Trophoblast cell (in vitro differentiated cells and primary cell): ENCODE measurements around the gene PROSER1.

ENCODE experiments used
- DNase-seq, 2 donors: peaks; one replicate each; pipeline ENCODE4 v3.0.0-alpha.2; 2016
- H2AFZ ChIP-seq: 2 replicates; pipeline ENCODE4 v1.6.1; 2013; ENCODE audit warnings: low read length, moderate library complexity, mild to moderate bottlenecking; ENCODE audit not compliant: insufficient read depth, poor library complexity
- H2AK5ac ChIP-seq: 2 replicates; pipeline ENCODE4 v1.6.1; 2013; ENCODE audit warnings: mild to moderate bottlenecking, low read length
- H2BK120ac ChIP-seq: 2 replicates; pipeline ENCODE4 v1.6.1; 2013; ENCODE audit warnings: low read length, mild to moderate bottlenecking, moderate library complexity; ENCODE audit not compliant: insufficient read depth, poor library complexity
- H2BK12ac ChIP-seq: 2 replicates; pipeline ENCODE4 v1.6.1; 2013; ENCODE audit warnings: mild to moderate bottlenecking, low read length, moderate library complexity
- H2BK5ac ChIP-seq: 2 replicates; pipeline ENCODE4 v1.6.1; 2013; ENCODE audit warnings: low read length, low read depth, moderate library complexity, mild to moderate bottlenecking; ENCODE audit not compliant: poor library complexity
- H3K14ac ChIP-seq: 2 replicates; pipeline ENCODE4 v1.6.1; 2013; ENCODE audit warnings: mild to moderate bottlenecking, low read length
- H3K18ac ChIP-seq: 2 replicates; pipeline ENCODE4 v1.6.1; 2013; ENCODE audit warnings: mild to moderate bottlenecking, low read length
- H3K23ac ChIP-seq: 2 replicates; pipeline ENCODE4 v1.6.1; 2013; ENCODE audit warnings: low read length
- H3K27ac ChIP-seq: 2 replicates; pipeline ENCODE4 v1.5.1; 2013; ENCODE audit warnings: low read depth, mild to moderate bottlenecking, inconsistent platforms, low read length, moderate library complexity
- H3K27me3 ChIP-seq: 2 replicates; pipeline ENCODE4 v1.6.1; 2013; ENCODE audit warnings: inconsistent platforms, mild to moderate bottlenecking, low read length, moderate library complexity; ENCODE audit not compliant: insufficient read depth
- H3K36me3 ChIP-seq, 2 experiments: 1 replicate in 1 of 2; 2 replicates in 1 of 2; pipeline ENCODE4 v1.6.1; 2013; ENCODE audit warnings: low read length in 2 of 2, mild to moderate bottlenecking in 2 of 2, moderate library complexity in 1 of 2; ENCODE audit not compliant: insufficient read depth in 2 of 2, control insufficient read depth in 1 of 2
- H3K4ac ChIP-seq: 2 replicates; pipeline ENCODE4 v1.6.1; 2013; ENCODE audit warnings: low read depth, mild to moderate bottlenecking, low read length, moderate library complexity
- H3K4me1 ChIP-seq, 2 experiments: 1 replicate in 1 of 2; 2 replicates in 1 of 2; pipeline ENCODE4 v1.6.1; 2013; ENCODE audit warnings: low read length in 2 of 2, mild to moderate bottlenecking in 2 of 2, moderate library complexity in 1 of 2; ENCODE audit not compliant: insufficient read depth in 2 of 2, control insufficient read depth in 1 of 2
- H3K4me2 ChIP-seq: 2 replicates; pipeline ENCODE4 v1.6.1; 2013; ENCODE audit warnings: inconsistent platforms, mild to moderate bottlenecking, low read length, moderate library complexity
- H3K4me3 ChIP-seq: 2 replicates; pipeline ENCODE4 v1.5.1; 2013; ENCODE audit warnings: mild to moderate bottlenecking, low read depth, low read length, inconsistent platforms
- H3K79me1 ChIP-seq: one replicate; pipeline ENCODE4 v1.6.1; 2013; ENCODE audit warnings: low read length
- H3K79me2 ChIP-seq: 2 replicates; pipeline ENCODE4 v1.6.1; 2013; ENCODE audit warnings: low read length, mild to moderate bottlenecking; ENCODE audit not compliant: control insufficient read depth, insufficient read depth, poor library complexity
- H3K9ac ChIP-seq: 2 replicates; pipeline ENCODE4 v1.6.1; 2013; ENCODE audit warnings: mild to moderate bottlenecking, low read length
- H3K9me3 ChIP-seq: 2 replicates; pipeline ENCODE4 v1.6.1; 2013; ENCODE audit warnings: low read depth, mild to moderate bottlenecking, control low read depth, inconsistent platforms, low read length; ENCODE audit not compliant: insufficient read depth
- H4K12ac ChIP-seq: 2 replicates; pipeline ENCODE4 v1.6.1; 2013; ENCODE audit warnings: low read depth, mild to moderate bottlenecking, low read length, moderate library complexity
- H4K8ac ChIP-seq: 2 replicates; pipeline ENCODE4 v1.6.1; 2013; ENCODE audit warnings: low read depth, mild to moderate bottlenecking, low read length, moderate library complexity
- H4K91ac ChIP-seq: one replicate; pipeline ENCODE4 v1.6.1; 2013; ENCODE audit warnings: low read depth, mild to moderate bottlenecking, low read length, moderate library complexity
- WGBS: extraction: QIAGEN DNeasy Blood & Tissue Kit; methylation state at CpG from one replicate; pipeline ENCODE4 v1.1.7; 2013; ENCODE audit warnings: missing lambda C conversion rate; ENCODE audit not compliant: insufficient read length, insufficient coverage; ENCODE audit errors: extremely low coverage; 5-methylcytosine and 5-hydroxymethylcytosine counted together

Gene PROSER1

GRCh38 chr13:39051157-39051556 lies 13.3 kb upstream of the PROSER1 start:
- no peak overlapping the region for H2AK5ac ChIP-seq
- H3K27me3 ChIP-seq, result no peaks in the 10 kb centered on the region
- no peak overlapping the region for H3K27ac ChIP-seq
- H4K91ac ChIP-seq, result no peak overlapping the region
- H3K4me1 ChIP-seq, result no peaks in the 10 kb centered on the region
- H4K12ac ChIP-seq, result no peak overlapping the region
- H3K4ac ChIP-seq, result no peak overlapping the region
- H2BK120ac ChIP-seq, result no peak overlapping the region
- H3K79me1 ChIP-seq, result no peaks in the 10 kb centered on the region
- no peak overlapping the region for H2AFZ ChIP-seq
- no peak overlapping the region for H2BK12ac ChIP-seq
- H3K23ac ChIP-seq, result no peak overlapping the region
- H3K4me3 ChIP-seq, result no peak overlapping the region
- no peak overlapping the region for H4K8ac ChIP-seq
- no peak overlapping the region for H2BK5ac ChIP-seq
- no peak overlapping the region for H3K9ac ChIP-seq
- H3K36me3 ChIP-seq, result no peaks in the 10 kb centered on the region
- no peak overlapping the region for H3K14ac ChIP-seq
- WGBS, result no CpG with 5 or more reads among the region's 1 CpG
- H3K79me2 ChIP-seq, result no peaks in the 10 kb centered on the region
- H3K18ac ChIP-seq, result no peak overlapping the region
- H3K4me2 ChIP-seq, result no peak overlapping the region
- DNase-seq, result peak in 1 of 2 donors; percentile 59
- H3K9me3 ChIP-seq, result no peaks in the 10 kb centered on the region

DNA sequence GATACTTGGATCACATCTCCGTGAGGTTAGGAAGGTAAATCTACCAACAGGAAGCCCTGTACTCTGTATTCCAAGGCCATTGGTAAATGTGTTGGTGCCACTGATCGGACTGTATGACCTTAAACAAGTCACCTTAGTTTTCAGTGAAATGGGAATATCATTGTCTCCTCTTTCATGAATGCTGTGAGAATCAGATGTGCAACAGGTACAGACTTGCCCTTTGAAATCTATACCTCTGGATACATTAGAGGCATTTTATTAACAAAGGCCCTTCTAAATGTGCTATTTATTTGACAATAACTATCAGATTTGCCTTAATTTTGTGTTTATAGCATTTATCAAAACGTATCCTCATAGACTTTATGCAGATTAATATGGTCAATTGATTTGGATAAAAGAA lies 11.4 kb upstream of the PROSER1 start:
- Histone ChIP-seq H4K12ac (no peak overlapping the region), H3K4me1 (no peaks in the 10 kb centered on the region), H3K4ac (no peak overlapping the region), H4K91ac (no peak overlapping the region), H3K27ac (no peak overlapping the region), H3K36me3 (no peaks in the 10 kb centered on the region), H3K27me3 (no peaks in the 10 kb centered on the region), H4K8ac (no peak overlapping the region), H3K9me3 (no peaks in the 10 kb centered on the region), H3K9ac (no peak overlapping the region), H2BK12ac (no peak overlapping the region), H3K79me2 (no peaks in the 10 kb centered on the region), H2BK120ac (no peak overlapping the region), H3K14ac (no peak overlapping the region), H3K79me1 (no peaks in the 10 kb centered on the region), H2AK5ac (no peak overlapping the region), H2BK5ac (no peak overlapping the region), H3K4me2 (no peak overlapping the region), H2AFZ (no peak overlapping the region), H3K23ac (no peak overlapping the region), H3K18ac (no peak overlapping the region), H3K4me3 (no peak overlapping the region)
- no CpG with 5 or more reads among the region's 3 CpGs for WGBS
- no peak for DNase-seq

GRCh38 chr13:39048806-39049205 lies 10.9 kb upstream of the PROSER1 start:
- no peaks in the 10 kb centered on the region for H3K4me1 ChIP-seq
- H3K23ac ChIP-seq, result no peak overlapping the region
- H3K14ac ChIP-seq, result no peak overlapping the region
- H3K27ac ChIP-seq, result no peak overlapping the region
- H4K8ac ChIP-seq, result no peak overlapping the region
- no peak for DNase-seq
- no peaks in the 10 kb centered on the region for H3K9me3 ChIP-seq
- H3K4me3 ChIP-seq, result no peak overlapping the region
- no peaks in the 10 kb centered on the region for H3K27me3 ChIP-seq
- no peaks in the 10 kb centered on the region for H3K79me1 ChIP-seq
- no peak overlapping the region for H3K4me2 ChIP-seq
- H2BK12ac ChIP-seq, result no peak overlapping the region
- no peak overlapping the region for H3K9ac ChIP-seq
- no peak overlapping the region for H2BK5ac ChIP-seq
- H2AK5ac ChIP-seq, result no peak overlapping the region
- H3K79me2 ChIP-seq, result no peaks in the 10 kb centered on the region
- no peak overlapping the region for H2AFZ ChIP-seq
- H3K4ac ChIP-seq, result no peak overlapping the region
- H3K36me3 ChIP-seq, result peaks cover 0 to 2% of the 10 kb centered on the region in 2 experiments
- no peak overlapping the region for H4K91ac ChIP-seq
- H2BK120ac ChIP-seq, result no peak overlapping the region
- H4K12ac ChIP-seq, result no peak overlapping the region
- H3K18ac ChIP-seq, result no peak overlapping the region

- no peak overlapping the region for H4K8ac ChIP-seq
- no peaks in the 10 kb centered on the region for H3K79me2 ChIP-seq
- no peak overlapping the region for H3K23ac ChIP-seq
- H3K9me3 ChIP-seq, result no peaks in the 10 kb centered on the region
- H4K91ac ChIP-seq, result no peak overlapping the region
- H3K14ac ChIP-seq, result no peak overlapping the region
- peak in 1 of 2 donors; percentile 2 for DNase-seq
- H3K4me3 ChIP-seq, result no peak overlapping the region
- H2AK5ac ChIP-seq, result no peak overlapping the region
- H3K4me2 ChIP-seq, result no peak overlapping the region
- no peaks in the 10 kb centered on the region for H3K4me1 ChIP-seq
- no peak overlapping the region for H3K4ac ChIP-seq
- no peaks in the 10 kb centered on the region for H3K27me3 ChIP-seq
- no peak overlapping the region for H3K18ac ChIP-seq
- no peak overlapping the region for H4K12ac ChIP-seq
- no peak overlapping the region for H2AFZ ChIP-seq
- WGBS, result no CpG with 5 or more reads among the region's 2 CpGs
- no peak overlapping the region for H3K27ac ChIP-seq
- H2BK12ac ChIP-seq, result no peak overlapping the region
- no peak overlapping the region for H2BK5ac ChIP-seq
- H3K36me3 ChIP-seq, result peaks cover 0 to 2% of the 10 kb centered on the region in 2 experiments
- H3K9ac ChIP-seq, result no peak overlapping the region
- H2BK120ac ChIP-seq, result no peak overlapping the region
- H3K79me1 ChIP-seq, result no peaks in the 10 kb centered on the region
Measured at GRCh38 chr13:39047560-39047959, 9.7 kb upstream of the PROSER1 start.
